GM21576 (cell line): ENCODE results near the gene SYCE1L.
"Not testable (repeated sequence)": the region's sequence is repeated elsewhere in the genome, so short reads cannot be mapped to it uniquely, and the experiment has no call there.

ENCODE experiments used
- ATAC-seq: cut with Tn5 transposase; IDR thresholded peaks from one replicate; pipeline ENCODE4 v1.9.1; 2021; ENCODE audit warnings: mild to moderate bottlenecking, moderate library complexity; ENCODE audit not compliant: unreplicated experiment

The SYCE1L gene

GRCh38 chr16:77242471-77242870 lies 43.3 kb downstream of the SYCE1L start:
- ATAC-seq, result not testable (repeated sequence)

GRCh38 chr16:77246150-77246549 lies 46.9 kb downstream of the SYCE1L start:
- ATAC-seq, result no peak

DNA sequence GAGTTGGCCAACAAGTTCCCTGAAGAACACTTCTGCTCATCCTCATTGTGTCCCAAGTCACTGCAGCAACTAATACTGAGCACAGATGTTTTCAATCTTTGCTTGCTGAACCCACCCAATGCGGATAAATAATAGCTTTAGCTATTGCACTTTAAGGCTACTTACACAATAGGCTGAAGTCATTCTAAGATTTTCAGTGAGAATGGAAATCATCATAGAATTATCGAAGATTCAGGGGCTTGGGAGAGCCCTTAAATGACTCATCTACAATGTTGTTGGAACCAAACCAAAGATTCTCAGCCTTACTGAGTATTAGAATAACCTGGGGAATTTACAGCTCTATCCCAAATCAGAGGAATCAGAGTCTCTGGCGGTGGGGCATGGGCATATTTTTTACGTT lies 51.2 kb downstream of the SYCE1L start:
- no peak for ATAC-seq
